ENCODE data around the gene CHMP4A. TPM values are rescaled to one million over a fixed set of nuclear protein-coding genes. Genes with fewer than 3 reads are reported as not detected.

Gene CHMP4A
- total and polyA plus RNA-seq, 9 of the 15 experiments (the other 6 are each of a cell fraction or from before 2014, with no cell fraction given): 28.8 to 104 (median 52.7) TPM

DNA sequence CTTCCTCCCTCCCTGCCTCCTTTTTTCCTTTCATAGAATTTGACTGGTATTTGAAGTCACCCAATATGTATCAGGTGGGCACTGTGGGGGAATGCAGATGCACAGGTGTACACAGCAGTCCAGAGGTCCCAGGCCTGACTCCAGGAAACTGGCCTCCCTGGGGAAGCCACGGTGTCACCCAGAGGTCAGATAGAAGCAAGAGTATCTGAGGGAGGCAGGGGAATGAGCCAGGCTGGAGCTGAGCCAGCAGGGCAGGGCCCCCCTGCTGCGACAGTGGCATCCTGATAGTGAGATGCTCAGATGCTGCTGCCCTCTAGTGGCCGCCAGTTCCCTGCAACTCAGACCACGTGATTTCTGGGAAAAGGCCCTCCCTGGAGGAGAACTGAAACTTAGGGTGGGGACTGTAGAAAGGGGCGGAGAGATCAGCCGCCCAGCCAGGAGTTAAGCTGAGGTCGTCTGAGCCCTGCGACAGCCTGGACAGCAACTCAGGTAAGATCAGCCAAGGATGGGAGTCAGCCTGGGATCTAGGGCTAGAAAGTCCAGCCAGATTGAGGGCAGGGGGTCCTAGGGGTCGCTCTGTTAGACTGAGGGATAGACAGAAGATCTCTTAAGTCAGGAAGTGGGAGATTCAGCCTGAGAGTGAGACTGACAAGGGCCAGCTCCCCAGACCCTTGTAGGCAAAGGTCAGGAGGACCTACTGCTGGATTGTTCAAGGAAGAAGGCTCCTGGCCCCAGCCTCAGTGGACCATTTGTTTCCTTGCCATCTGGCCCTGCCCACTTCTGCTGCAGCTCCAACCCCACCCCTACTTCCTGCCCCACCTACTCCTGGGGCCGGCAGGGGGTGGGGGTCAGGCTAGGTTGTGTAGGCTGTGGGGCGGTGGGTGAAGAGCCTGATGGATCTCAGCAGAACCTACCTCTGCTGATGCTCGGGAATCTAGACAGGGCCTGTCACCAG lies 52.2 kb downstream of the CHMP4A start, which contains the start of gene IRF9 (continued):
- TF ChIP-seq, protein P1, sequence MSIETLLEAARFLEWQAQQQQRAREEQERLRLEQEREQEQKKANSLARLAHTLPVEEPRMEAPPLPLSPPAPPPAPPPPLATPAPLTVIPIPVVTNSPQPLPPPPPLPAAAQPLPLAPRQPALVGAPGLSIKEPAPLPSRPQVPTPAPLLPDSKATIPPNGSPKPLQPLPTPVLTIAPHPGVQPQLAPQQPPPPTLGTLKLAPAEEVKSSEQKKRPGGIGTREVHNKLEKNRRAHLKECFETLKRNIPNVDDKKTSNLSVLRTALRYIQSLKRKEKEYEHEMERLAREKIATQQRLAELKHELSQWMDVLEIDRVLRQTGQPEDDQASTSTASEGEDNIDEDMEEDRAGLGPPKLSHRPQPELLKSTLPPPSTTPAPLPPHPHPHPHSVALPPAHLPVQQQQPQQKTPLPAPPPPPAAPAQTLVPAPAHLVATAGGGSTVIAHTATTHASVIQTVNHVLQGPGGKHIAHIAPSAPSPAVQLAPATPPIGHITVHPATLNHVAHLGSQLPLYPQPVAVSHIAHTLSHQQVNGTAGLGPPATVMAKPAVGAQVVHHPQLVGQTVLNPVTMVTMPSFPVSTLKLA (conservative IDR thresholded peaks at IDR 0.05): peak; percentile 83 to 84
- TF ChIP-seq ETV6 (IDR thresholded peaks at IDR 0.05; ENCODE audit: borderline replicate concordance in 1 of 2, low read depth in 2 of 2, low read length in 1 of 2) (no peak), ETV6 (CRISPR knock-in tag; IDR thresholded peaks at IDR 0.05; ENCODE audit: borderline replicate concordance) (no peak), RUNX1 (IDR thresholded peaks at IDR 0.05; ENCODE audit: low read depth) (no peak), ZNF165 (CRISPR knock-in tag; IDR thresholded peaks at IDR 0.05; ENCODE audit: borderline replicate concordance) (no peak), SMARCA4 (IDR thresholded peaks at IDR 0.05) (0 out of 2 replicates have a peak, but pooled peaks have one; percentile 29), PTRF (tag; IDR thresholded peaks at IDR 0.05) (no peak), RAD21 (CRISPR knock-in tag; conservative IDR thresholded peaks at IDR 0.05 in 1 of 2, IDR thresholded peaks at IDR 0.05 in 1 of 2) (peak; percentile 67), GTF3C2 (IDR thresholded peaks at IDR 0.05; ENCODE audit: borderline replicate concordance, extremely low read depth, insufficient read length) (no peak), BACH1 (tag; IDR thresholded peaks at IDR 0.05) (no peak), XRCC5 (IDR thresholded peaks at IDR 0.05; ENCODE audit: low read depth, low read length) (peak; percentile 82; the same call in 1 of the 2 replicates), KDM4B (IDR thresholded peaks at IDR 0.05; ENCODE audit: borderline replicate concordance in 2 of 2, low read depth in 1 of 2) (peak in 1 of 2 experiments; percentile 72; a peak in 1 of 4 replicates), ZKSCAN8 (CRISPR knock-in tag; IDR thresholded peaks at IDR 0.05) (no peak)
- TF ChIP-seq, protein P2, sequence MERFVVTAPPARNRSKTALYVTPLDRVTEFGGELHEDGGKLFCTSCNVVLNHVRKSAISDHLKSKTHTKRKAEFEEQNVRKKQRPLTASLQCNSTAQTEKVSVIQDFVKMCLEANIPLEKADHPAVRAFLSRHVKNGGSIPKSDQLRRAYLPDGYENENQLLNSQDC (CRISPR knock-in tag; IDR thresholded peaks at IDR 0.05): no peak

Measured in K562 (cell line).